Endothelial cell of umbilical vein (primary cell): ENCODE data around the gene DYNLRB2. TPM values are rescaled to one million over a fixed set of nuclear protein-coding genes. Genes with fewer than 3 reads are reported as not detected.
A peak's percentile ranks its signal among the peaks of the same experiment; 100 is the strongest.

Source experiments
- BruUV-seq: library from RNA; stranded (reverse); fragments of 400-500 nt; replicated peaks from 2 replicates; lab custom pipeline; 2021; lab: Mats Ljungman, UMichigan
- CTCF ChIA-PET: fragments of 300-600, 350-600 bp; sonication (Branson Sonifier 250); formaldehyde crosslinking; loops from one replicate; lab custom pipeline; 2021; ENCODE audit warnings: antibody characterized with exemption, inconsistent platforms; lab: Charles Lee
- POLR2A ChIA-PET: fragments of 300-600, 350-600 bp; sonication (Branson Sonifier 250); formaldehyde crosslinking; loops from one replicate; lab custom pipeline; 2021; ENCODE audit warnings: antibody characterized with exemption, inconsistent platforms; lab: Charles Lee
- DNase-seq: peaks from one replicate; pipeline ENCODE4 v3.0.0-alpha.2; 2011; ENCODE audit warnings: low read depth, low spot score
- FAIRE-seq: peaks from 2 replicates; lab custom pipeline; 2011; peaks lifted over from hg19 to GRCh38; lab: Jason Lieb, UNC
- H2AFZ ChIP-seq: 2 replicates; pipeline ENCODE4 v1.6.0; 2012; ENCODE audit warnings: low read depth, low read length, control low read depth, inconsistent platforms
- H3K27ac ChIP-seq: 2 replicates; pipeline ENCODE4 v1.5.1; 2011; ENCODE audit warnings: low read depth, mild to moderate bottlenecking, control low read depth, low read length, moderate library complexity; ENCODE audit not compliant: insufficient read depth
- H3K27me3 ChIP-seq, 2 experiments: 2 replicates each; pipeline versions ENCODE4 v1.6.0 to v1.6.1; 2011; ENCODE audit warnings: low read length in 2 of 2, mixed read lengths in 1 of 2; ENCODE audit not compliant: control insufficient read depth in 2 of 2, insufficient read depth in 2 of 2
- H3K36me3 ChIP-seq, 2 experiments: 2 replicates in 1 of 2; 3 replicates in 1 of 2; pipeline ENCODE4 v1.5.1; 2011; ENCODE audit warnings: low read length in 2 of 2, mild to moderate bottlenecking in 1 of 2, moderate library complexity in 1 of 2; ENCODE audit not compliant: control insufficient read depth in 2 of 2, insufficient read depth in 2 of 2; ENCODE audit errors: extremely low read depth in 1 of 2
- H3K4me1 ChIP-seq: 3 replicates; pipeline ENCODE4 v1.5.1; 2011; ENCODE audit warnings: mild to moderate bottlenecking, low read length; ENCODE audit not compliant: control insufficient read depth, insufficient read depth; ENCODE audit errors: extremely low read depth
- H3K4me2 ChIP-seq: 2 replicates; pipeline ENCODE4 v1.6.1; 2011; ENCODE audit warnings: low read length, control low read depth, mixed read lengths; ENCODE audit not compliant: insufficient read depth
- H3K4me3 ChIP-seq, 3 experiments: fragments of 200-600 bp in 1 of 3; sonication (generic), shearing (Covaris generic) in 1 of 3; replicated peaks in 1 of 3; 2 replicates each; pipeline ENCODE4 v1.5.1; 2011 to 2016; ENCODE audit warnings: control low read depth in 3 of 3, low read length in 3 of 3, mild to moderate bottlenecking in 2 of 3, inconsistent platforms in 1 of 3, low read depth in 1 of 3, moderate library complexity in 1 of 3; ENCODE audit not compliant: insufficient read depth in 1 of 3
- H3K79me2 ChIP-seq: 2 replicates; pipeline ENCODE4 v1.6.0; 2012; ENCODE audit warnings: low read length, inconsistent platforms; ENCODE audit not compliant: control insufficient read depth, insufficient read depth
- H3K9ac ChIP-seq: replicated peaks from 2 replicates; pipeline ENCODE3; 2011; ENCODE audit warnings: low read length, control low read depth; ENCODE audit not compliant: insufficient read depth; ENCODE audit errors: extremely low read depth
- H3K9me1 ChIP-seq: replicated peaks from 3 replicates; pipeline ENCODE4 v1.6.0; 2011; ENCODE audit warnings: mild to moderate bottlenecking, low read length; ENCODE audit not compliant: control insufficient read depth, insufficient read depth; ENCODE audit errors: extremely low read depth
- H3K9me3 ChIP-seq: replicated peaks from 2 replicates; pipeline ENCODE4 v1.5.1; 2012; ENCODE audit warnings: low read length, inconsistent platforms; ENCODE audit not compliant: control insufficient read depth, insufficient read depth
- H4K20me1 ChIP-seq: replicated peaks from 2 replicates; pipeline ENCODE3; 2011; ENCODE audit warnings: mild to moderate bottlenecking, low read length; ENCODE audit not compliant: control insufficient read depth, insufficient read depth; ENCODE audit errors: extremely low read depth
- CTCF ChIP-seq, 2 donors: IDR thresholded peaks; 1 replicate in 1 of 2; 2 replicates in 1 of 2; pipeline ENCODE4 v1.5.1; 2011; ENCODE audit warnings: low read length in 2 of 2, mild to moderate bottlenecking in 2 of 2, moderate library complexity in 2 of 2, control low read depth in 1 of 2, inconsistent platforms in 1 of 2, low read depth in 1 of 2; ENCODE audit not compliant: insufficient read depth in 1 of 2; ENCODE audit errors: extremely low read depth in 1 of 2
- EZH2 ChIP-seq: IDR thresholded peaks from 2 replicates; pipeline ENCODE4 v1.6.1; 2012; ENCODE audit warnings: borderline replicate concordance, low read depth, mild to moderate bottlenecking, moderate library complexity, low read length, inconsistent platforms; ENCODE audit not compliant: severe bottlenecking
- GATA2 ChIP-seq: IDR thresholded peaks from 2 replicates; pipeline ENCODE4 v1.7.0; 2011; ENCODE audit warnings: low read depth, mild to moderate bottlenecking, moderate library complexity, mixed read lengths, low read length; ENCODE audit not compliant: insufficient read length, insufficient read depth
- JUN ChIP-seq: IDR thresholded peaks from 2 replicates; pipeline ENCODE4 v1.6.1; 2011; ENCODE audit warnings: borderline replicate concordance, low read depth; ENCODE audit not compliant: insufficient read length, insufficient read depth
- MYC ChIP-seq: IDR thresholded peaks from one replicate; pipeline ENCODE4 v1.6.1; 2011; ENCODE audit warnings: mild to moderate bottlenecking, low read depth, low read length
- POLR2A ChIP-seq: IDR thresholded peaks from 2 replicates; pipeline ENCODE4 v1.6.1; 2012; ENCODE audit warnings: low read depth, mild to moderate bottlenecking, control low read depth, low read length
- POLR2AphosphoS5 ChIP-seq: IDR thresholded peaks from 2 replicates; pipeline ENCODE4 v1.6.1; 2012; ENCODE audit warnings: low read depth, mild to moderate bottlenecking, control low read depth, low read length, moderate library complexity; ENCODE audit not compliant: insufficient read depth
- dilution Hi-C: fragments of 300-500 bp; cut with MboI; formaldehyde crosslinking; loops from one replicate; pipeline ENCODE4 v1.15.0; 2019; ENCODE audit warnings: low sequenced_read_pairs; ENCODE audit not compliant: extremely low pct_ligation_motif_present
- intact Hi-C: fragments of 100-400 bp; cut with micrococcal nuclease; formaldehyde crosslinking; loops from one replicate; pipeline ENCODE4 v1.10.0; 2022
- polyA plus RNA-seq, 4 experiments: library from polyadenylated mRNA; depleted of rRNA in 3 of 4; stranded (reverse) in 3 of 4; unstranded in 1 of 4; fragments of >200 nt; gene quantifications; 2 replicates each; pipeline versions ENCODE4 v1.2.1 to v1.2.3, GENCODE V29; 2011 to 2012; ENCODE audit warnings: missing spikeins in 1 of 4
- total RNA-seq: library from RNA; stranded (reverse); gene quantifications from 2 replicates; pipeline ENCODE4 v1.2.3, GENCODE V29; 2021
- TF ChIP-seq, protein P1 (sequence below): IDR thresholded peaks from 2 replicates; pipeline ENCODE4 v1.6.1; 2011; ENCODE audit not compliant: insufficient read depth, insufficient read length

The DYNLRB2 gene
- total and polyA plus RNA-seq, 2 donors (not counting 3 experiments of a cell fraction or from before 2014, with no cell fraction given), result not detected

GRCh38 chr16:80541306-80541694, 507 bp downstream of the DYNLRB2 start:
- dilution Hi-C loops (no loop called here), intact Hi-C loops (loop anchor here (1.0 to 5.0 kb wide), 2 partner anchors 266 to 281 kb away; no protein-coding TSS in a partner anchor)
- H3K9ac ChIP-seq, result peak overlapping the region; percentile 70
- no peaks in the 10 kb centered on the region for H3K9me1 ChIP-seq
- H3K9me3 ChIP-seq, result no peaks in the 10 kb centered on the region
- peak overlapping the region; percentile 48 to 84 (median 61) for H3K4me3 ChIP-seq
- no peaks in the 10 kb centered on the region for H3K36me3 ChIP-seq
- BruUV-seq, result no TSS peak
- H2AFZ ChIP-seq, result peak overlapping the region; percentile 90
- H3K4me1 ChIP-seq, result peaks cover 10% of the 10 kb centered on the region
- no peak for FAIRE-seq
- no peaks in the 10 kb centered on the region for H4K20me1 ChIP-seq
- DNase-seq, result no peak
- peaks cover 2 to 17% of the 10 kb centered on the region in 2 experiments for H3K27me3 ChIP-seq
- TF ChIP-seq MYC (no peak), JUN (no peak), EZH2 (no peak)
- no peaks in the 10 kb centered on the region for H3K79me2 ChIP-seq
- H3K27ac ChIP-seq, result no peak overlapping the region
- ChIA-PET POLR2A (no interaction called here), CTCF (no interaction called here)
- peak overlapping the region; percentile 97 for H3K4me2 ChIP-seq

- Histone ChIP-seq H3K36me3 (no peaks in the 10 kb centered on the region), H3K27ac (no peak overlapping the region), H3K9ac (no peak overlapping the region), H3K4me3 (no peak overlapping the region), H2AFZ (no peak overlapping the region), H3K4me2 (no peak overlapping the region), H4K20me1 (no peaks in the 10 kb centered on the region), H3K9me3 (no peaks in the 10 kb centered on the region), H3K9me1 (no peaks in the 10 kb centered on the region), H3K27me3 (peaks cover 0 to 21% of the 10 kb centered on the region in 2 experiments), H3K79me2 (no peaks in the 10 kb centered on the region), H3K4me1 (peaks cover 10% of the 10 kb centered on the region)
- CTCF ChIA-PET, result interaction anchor here (1.2 to 2.3 kb wide), 2 partner anchors 16 to 72 kb away, joined by 3 to 11 read pairs; no protein-coding TSS in a partner anchor
- no TSS peak for BruUV-seq
- intact Hi-C loops, result loop anchor here (5.0 kb wide), 1 partner anchor 279 kb away; no protein-coding TSS in a partner anchor
- FAIRE-seq (no peak), DNase-seq (no peak)
- POLR2A ChIA-PET, result no interaction called here
- no peak for TF ChIP-seq POLR2A
- no peak for TF ChIP-seq MYC
- no peak for TF ChIP-seq EZH2
- TF ChIP-seq GATA2, result no peak
- no peak for TF ChIP-seq POLR2AphosphoS5
- no peak for TF ChIP-seq JUN
- TF ChIP-seq, protein P1, sequence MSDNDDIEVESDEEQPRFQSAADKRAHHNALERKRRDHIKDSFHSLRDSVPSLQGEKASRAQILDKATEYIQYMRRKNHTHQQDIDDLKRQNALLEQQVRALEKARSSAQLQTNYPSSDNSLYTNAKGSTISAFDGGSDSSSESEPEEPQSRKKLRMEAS, result no peak
- TF ChIP-seq CTCF (IDR thresholded peaks at IDR 0.05; ENCODE audit: extremely low read depth in 1 of 2, insufficient read depth in 1 of 2, low read depth in 1 of 2, low read length in 2 of 2), result no peak
- dilution Hi-C loops, result no loop called here
These were observed 2.4 kb downstream of the DYNLRB2 start for GRCh38 chr16:80543162-80543561.
